Dermis microvascular lymphatic vessel endothelial cell (primary cell): ENCODE results near the gene NAPG. TPM values are rescaled to one million over a fixed set of nuclear protein-coding genes. Genes with fewer than 3 reads are reported as not detected.
A peak's percentile ranks its signal among the peaks of the same experiment; 100 is the strongest.
"Not testable (repeated sequence)": the region's sequence is repeated elsewhere in the genome, so short reads cannot be mapped to it uniquely, and the experiment has no call there.

Experiments
- DNase-seq, 2 donors: peaks; one replicate each; pipeline versions ENCODE4 v3.0.0 to v3.0.0-alpha.2; 2010; ENCODE audit warnings: low read depth in 2 of 2
- total RNA-seq: library from RNA; depleted of rRNA; stranded (reverse); fragments of >200 nt; gene quantifications from 2 replicates; pipeline ENCODE4 v1.2.1, GENCODE V29; 2014

NAPG gene
- total RNA-seq, 1 donor from 2014 or later, result 28.4 TPM

DNA sequence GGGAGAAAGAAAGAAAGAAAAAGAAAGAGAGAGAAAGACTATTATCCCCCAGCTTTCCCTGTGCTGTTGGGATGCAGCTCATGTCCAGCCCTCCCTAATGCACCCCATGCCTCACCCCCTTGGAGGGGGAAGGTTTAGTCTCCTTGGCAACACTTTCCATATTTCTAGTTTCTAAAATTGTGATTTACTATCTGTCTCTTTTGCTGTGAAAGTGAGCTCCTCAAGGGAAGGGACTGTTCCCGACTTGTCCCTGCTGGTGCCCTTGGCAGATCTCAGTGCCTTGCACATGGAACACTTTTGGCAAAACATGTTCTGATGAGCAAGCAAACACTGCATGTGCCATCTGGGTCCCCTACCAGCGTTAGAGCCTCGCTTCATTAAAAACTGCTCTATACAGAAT, 11.7 kb upstream of the NAPG start:
- DNase-seq, result no peak

DNA sequence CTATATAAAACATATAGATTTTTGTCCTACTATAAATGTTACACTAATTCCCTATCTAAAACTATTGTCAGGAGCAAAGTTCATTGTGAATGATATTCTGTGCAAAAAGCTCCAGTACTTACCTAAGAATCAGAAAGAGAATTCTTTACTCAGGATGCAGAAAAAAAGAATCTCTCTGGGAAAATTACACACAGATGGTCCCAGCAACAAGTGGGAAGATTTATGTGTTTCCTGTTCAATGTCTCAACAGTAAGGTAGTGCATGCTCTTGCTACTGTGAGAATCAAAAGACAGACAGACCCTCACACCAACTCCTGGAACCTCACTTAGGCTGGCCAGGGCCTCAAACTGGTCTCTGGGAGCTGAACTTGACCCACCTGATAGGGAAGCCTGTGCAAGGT, 11.2 kb upstream of the NAPG start:
- DNase-seq, result no peak

DNA sequence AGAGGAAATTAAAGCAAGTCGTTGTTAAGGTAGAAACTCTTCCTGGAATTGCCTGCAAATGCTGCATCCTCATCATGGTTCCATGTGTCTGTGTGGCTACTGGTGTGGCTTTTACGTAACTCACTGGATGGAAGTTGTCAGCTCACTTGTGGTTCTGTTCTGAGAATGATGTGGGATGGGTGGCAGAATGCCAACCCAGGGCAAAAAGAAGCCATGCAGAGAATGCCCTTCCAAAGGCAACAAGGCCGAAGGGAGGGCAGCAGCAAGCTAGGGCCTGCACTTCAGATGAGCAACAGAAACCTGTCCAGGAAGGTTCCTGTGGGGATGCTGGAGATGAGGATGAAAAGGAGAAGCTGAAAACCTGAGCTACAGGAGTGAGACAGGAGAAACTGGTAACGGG, 10.4 kb upstream of the NAPG start:
- no peak for DNase-seq

DNA sequence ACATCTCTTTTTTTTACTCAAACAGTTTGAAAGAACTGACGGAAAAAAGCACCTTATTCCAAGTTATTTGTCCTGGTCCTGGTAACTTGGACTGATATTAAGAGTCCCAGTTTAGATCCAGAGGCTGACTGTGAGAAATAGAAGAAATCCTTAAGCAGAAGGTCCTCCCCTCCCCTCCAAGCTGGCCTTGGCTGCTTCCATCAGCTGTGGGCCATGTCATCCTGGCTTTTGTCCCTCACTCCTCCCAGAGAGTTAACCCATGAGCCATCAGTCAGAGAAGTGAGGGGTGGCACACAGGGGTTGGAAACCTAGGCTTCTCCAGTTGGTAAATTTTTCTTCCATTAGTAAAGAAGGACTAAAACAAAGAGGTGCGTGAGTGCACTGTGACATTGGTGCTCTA, 9.7 kb upstream of the NAPG start:
- no peak for DNase-seq

DNA sequence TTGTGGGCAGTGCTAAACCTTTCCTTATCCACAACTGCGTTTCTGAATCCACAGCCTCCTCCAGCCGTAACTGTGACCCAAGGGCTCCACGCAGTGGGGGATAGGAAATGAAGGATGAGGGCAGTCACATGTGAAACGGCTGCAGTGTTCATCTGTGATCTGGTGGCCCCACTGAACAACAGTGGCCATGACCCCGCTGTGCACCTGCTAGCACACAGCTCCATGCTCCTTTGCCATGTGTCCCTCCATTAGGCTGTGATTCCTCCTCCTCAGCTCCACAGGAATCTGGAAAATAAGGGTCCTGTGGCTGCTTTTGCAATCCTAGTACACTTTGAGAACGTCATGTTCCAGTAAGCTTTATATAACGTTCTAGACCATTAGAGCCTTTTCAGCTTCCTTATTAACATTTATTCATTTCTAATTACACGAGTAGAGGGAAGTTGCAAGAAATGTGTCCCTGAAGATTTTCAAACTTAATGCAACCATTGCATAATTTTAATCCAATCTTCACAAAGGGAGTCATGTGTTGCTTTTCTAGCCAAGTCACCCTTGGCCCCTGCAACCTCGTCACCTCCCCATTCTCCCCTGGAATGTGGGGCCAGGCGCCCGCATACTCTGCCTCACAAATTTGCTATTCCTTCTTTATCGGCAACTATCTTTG, 7.1 kb upstream of the NAPG start:
- peak in 1 of 2 donors; percentile 33 for DNase-seq

DNA sequence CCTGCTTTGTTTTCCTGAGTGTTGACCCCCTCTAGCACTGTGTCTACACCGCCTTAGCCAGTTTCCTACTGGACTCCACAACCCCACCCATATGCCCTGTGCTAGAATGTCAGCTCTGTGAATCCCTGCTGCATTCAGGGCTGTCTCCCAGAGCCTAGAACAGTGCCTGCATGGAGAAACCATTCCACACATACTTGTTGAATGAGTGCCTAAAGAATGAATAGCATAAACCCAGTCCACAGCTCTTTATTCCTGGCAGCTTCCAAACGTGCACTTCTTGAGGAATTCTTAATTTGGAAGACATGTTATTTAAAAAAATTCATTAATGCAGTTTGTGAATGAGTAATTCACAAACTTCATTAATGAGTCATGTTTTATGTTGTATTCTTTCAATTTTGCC, 6.5 kb upstream of the NAPG start:
- no peak for DNase-seq

DNA sequence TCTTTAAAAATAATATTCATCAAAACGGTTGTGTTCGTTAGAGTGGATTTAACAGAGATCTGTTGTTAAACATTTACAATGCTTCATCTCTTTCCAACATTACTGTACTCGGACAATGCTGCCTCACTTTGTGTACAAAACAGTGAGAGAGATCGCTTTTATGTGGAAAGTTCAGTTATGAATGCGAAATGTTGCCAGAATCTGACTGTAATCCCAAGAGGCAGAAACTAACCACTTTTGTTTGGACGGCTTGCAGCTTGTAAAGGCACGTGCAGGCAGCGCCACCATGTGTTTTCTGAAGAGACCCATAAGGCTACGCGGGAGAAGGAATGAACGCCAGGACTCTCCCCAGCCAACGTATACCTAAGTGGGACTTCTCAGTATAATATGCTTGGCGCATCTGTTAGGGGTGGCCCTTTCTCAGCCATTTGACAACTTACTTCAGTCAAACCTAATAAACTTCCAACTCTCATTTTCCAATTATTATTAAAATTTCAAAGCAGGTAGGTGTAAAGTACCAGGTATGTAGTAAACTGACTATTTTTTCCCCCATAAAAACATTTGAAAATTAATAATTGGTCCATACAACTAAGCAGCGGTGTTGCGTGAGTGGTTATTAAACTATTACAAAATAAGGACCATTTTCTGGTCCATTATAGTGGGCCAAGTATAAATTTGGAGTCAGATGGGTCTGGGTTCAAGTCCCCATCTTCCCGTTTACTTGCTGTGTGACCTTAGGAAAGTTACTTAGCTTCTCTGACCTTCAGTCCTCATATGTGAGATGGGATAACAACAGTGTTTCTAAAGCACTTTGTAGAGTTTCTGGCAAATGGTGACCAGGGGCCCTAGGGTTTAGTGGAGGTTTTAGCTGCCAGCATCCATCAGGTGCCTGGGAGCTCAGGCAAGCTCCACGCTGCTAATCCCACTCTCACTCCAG, 5.6 kb upstream of the NAPG start:
- DNase-seq, result peak; percentile 90 to 91

DNA sequence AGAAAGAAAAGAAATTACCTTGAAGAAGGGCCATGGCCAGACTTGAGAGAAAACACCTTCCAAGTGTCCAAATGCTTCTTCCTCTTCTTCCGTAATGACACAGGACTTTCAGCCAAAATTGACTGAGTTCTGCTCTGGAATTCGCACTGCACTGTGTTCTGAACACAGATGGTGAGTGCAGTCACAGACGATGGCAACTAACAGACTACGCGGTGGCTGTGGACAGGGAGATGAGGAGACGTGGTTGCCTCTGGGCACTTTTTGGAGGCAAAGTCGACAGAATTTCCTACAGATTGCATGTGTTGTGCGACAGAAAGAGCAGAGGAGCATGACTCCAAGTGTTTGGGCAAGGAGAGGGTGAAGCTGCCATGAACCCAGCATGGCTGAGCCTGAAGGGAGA, 4.3 kb upstream of the NAPG start:
- no peak for DNase-seq

DNA sequence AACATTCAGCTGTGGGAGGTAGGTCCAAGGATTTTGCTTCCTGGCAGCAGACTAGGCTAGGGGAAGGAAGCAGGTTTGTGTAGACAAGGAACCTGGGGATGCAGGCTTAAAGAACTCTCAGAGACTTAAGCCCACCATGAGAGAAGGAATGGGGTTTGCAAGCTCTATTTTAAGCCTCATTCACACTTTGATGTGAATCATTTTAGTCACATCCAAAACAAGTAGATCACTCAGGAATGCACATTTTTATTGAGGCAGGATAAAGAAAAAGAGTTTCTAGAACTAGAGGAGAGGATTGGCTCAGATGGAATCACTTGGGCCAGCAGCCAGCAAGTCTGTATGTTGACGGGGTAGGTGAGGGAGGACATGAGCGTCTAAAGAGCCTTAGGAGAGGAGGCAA, 3.3 kb upstream of the NAPG start:
- no peak for DNase-seq

DNA sequence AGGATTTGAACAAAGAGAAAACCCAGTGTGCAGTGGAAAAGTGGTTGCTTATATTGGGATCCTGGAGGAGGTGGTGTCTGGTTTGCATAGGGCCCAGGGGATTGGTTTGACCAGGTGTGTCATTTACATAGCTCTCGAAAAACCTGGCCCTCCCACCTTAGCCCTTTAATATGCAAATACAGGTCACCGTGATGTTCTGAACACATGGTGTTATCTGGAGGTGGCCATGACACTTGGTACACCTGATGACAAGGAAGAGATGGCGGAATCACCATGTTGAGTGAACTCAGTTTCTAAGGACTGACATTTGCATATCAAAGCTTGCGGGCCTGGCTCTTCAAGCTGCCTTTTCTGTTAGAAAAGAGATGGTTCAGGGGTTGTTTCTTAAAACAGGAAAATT, 2.3 kb upstream of the NAPG start:
- DNase-seq, result no peak

DNA sequence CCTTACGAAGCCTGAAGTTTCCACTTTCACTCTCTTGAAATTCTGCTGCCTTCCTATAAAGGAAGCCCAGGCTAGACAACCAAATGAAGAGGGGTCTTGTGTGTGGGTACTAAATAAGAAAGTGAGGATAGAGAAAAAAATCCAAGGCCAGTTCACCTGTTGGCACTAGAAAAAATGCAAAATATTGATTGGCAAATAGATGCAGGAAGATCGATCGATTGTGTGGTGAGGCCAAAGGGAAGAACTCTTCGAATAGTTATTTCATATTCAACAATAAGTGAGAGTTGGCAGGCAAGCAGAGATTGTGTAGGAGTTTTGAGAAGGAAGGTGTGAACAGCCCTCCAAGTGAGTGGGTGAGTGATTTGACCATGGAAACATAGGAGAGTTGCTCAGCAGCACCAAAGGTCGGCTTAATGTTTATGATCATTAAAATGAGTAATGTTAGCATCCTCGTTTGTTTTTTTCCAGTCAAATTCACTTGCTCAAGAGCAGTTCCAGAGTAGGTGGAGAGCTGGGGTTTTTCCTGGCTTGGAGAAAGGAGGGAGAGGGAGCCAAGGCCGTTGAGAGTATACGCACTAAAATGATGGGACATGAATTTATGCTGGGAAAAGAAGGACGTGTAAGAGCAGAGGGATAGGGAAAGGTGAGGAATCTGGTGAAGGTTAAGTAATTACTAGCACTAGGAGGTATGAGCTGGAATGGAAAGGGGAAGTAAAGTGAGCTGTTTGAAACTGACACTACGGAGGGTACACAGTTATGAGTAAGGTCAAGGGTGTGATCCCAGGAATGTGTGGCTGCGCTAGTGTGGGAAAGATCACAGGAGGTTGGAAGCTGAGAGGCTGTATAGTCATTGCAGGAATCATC, 1.1 kb upstream of the NAPG start:
- no peak for DNase-seq

DNA sequence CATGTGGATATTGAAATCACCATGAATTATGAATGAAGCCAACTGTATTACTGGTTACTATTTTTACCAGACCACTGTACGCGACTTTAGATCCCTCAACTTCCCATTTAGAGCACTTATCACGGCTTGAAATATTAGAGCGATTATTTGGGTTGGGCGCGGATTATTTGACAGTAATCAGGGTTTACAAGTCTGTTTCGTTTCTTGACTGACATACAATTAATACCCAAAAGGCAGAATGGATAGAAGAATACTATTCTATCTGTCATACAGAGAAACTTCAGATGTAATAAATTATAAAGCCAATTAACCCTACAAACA, 496 bp upstream of the NAPG start:
- DNase-seq, result no peak

DNA sequence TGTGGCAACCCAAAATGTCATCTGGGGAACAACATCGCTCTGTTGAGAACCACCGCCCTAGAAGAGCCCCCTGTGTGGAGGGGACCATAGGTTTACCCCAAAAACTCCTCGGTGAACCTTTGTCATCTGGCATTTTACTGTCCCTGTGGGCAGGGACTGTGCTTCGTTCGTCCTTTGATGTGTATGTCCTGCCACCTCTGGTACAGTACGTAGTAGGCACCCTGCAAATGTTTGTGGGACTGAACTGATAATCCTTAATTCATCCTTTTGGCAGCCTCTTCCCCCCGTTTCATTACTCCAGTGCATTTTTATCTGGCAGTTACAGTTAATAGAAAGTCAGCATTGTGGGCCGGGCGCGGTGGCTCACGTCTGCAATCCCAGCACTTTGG, 728 bp downstream of the NAPG start:
- no peak for DNase-seq

DNA sequence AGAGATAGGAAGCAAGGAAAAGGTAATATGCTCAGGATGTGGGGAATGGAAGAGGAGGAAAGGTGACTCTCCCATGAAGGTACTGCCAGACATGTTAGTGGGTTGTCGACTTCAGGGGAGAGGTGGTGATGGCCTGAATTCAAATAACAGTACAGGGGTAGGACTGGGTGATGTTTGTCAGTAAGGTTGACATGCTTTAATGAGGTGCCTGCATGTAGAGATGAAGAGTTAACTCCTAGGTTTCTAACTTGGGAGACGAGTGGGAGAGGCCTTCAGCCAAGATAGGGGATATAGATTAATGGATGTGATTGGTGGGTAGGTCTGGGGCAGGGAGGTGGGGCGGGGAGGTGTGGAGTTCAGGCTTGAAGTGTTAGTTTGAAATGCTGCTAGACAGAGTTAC, 2.6 kb downstream of the NAPG start:
- no peak for DNase-seq

DNA sequence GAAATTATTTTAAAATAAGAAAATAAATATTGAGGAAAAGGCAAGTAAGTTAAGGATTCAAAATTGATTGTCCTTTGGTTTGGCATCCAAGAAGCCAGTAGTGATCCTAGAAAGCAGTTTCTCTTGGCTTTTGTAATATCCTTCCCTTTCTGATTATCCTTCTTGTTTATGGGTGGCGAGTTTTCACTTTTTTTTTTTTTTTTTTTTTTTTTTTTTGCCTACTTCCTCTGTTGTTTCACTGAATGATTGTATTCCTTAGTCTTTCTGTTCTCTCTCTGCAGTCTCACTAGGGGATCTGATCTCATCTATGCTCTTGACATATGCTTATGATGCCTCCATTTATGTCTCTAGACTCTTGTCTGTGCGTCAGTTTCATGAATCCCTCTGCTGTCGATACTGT, 4.2 kb downstream of the NAPG start:
- DNase-seq, result no peak

DNA sequence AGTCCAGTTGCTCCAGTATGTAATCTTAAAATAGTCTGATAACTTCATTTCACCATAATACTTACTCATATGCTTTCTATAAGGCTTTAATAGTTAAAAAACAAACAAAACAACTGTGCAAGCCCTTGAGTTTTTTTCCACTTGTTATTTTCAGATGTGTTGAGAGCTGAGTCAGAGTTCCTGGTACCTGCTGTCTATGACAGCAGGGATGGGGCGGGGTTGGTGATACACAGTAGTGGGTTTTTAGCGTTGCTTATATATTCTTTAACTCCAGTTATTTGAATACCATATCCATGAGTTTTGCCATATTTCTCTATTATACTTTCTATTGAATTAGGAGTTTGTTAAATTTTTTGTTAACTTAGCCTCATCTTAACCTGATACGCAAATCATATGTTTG, 5.0 kb downstream of the NAPG start:
- DNase-seq, result peak; percentile 56 to 76

DNA sequence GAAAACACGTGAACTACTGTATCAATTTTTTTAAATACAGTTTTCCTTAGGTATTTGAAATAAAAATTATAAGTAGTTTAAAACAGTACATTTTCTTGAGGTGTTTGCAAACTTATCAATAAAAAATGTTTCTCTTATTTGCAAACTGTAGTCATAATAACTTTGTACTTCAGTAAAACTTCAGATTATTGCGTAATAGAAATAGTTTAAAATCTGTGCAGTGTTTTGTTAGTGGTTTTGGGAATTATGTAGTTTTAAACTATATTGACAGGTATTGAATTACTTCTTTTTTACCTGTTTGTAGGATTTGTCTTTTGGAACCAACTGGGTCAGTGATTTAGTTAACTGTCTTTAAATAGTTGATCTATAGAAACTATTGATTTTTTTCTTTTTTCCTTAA, 7.3 kb downstream of the NAPG start:
- no peak for DNase-seq

DNA sequence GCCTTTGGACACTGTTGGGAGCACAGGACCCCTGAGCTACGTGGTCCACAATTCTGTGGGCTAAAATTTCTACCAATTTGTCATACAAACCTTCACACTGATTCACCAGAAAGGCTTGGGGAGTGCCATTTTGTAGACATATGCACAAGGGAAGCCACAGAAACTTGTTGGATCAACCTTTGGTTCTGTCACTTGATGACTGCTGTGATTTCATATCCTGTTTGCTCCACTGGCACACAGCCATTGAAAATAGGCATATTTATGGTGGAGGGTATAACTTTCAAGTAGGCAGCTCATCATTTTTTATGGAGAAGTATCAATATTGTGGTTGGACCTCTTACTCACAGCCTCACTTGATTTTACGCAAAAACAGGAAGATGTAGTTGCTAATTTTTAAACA, 10.5 kb downstream of the NAPG start:
- peak in 1 of 2 donors; percentile 68 for DNase-seq

DNA sequence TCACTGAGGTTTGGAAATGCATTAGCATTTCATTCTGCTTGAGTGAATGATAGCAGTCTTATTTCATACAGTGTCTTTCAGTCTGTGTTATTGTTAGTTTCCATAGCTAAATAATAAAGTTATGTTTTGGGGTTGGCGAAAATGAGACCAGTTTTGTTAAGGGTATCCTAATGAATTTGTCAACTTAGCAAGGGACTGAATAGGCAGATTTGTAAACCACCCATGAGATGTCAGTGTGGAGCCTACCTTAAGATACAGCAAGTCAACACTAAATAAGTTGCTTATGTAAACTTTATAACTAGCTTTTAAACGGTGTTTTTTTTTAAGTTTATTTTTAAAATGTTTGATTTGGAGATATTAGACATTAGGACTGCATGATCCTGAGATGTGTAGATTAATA, 11.9 kb downstream of the NAPG start:
- no peak for DNase-seq

DNA sequence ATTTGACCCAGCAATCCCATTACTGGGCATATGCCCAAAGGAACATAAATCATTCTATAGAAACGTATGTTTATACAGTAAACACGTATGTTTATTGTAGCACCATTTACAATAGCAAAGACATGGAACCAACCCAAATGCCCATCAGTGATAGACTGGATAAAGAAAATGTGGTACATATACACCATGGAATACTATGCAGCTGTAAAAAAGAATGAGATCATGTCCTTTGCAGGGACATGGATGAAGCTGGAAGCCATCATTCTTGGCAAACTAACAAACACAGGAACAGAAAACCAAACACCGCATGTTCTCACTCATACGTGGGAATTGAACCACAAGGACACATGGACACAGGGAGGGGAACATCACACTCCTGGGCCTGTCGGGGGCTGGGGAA, 13.3 kb downstream of the NAPG start:
- not testable (repeated sequence) for DNase-seq

DNA sequence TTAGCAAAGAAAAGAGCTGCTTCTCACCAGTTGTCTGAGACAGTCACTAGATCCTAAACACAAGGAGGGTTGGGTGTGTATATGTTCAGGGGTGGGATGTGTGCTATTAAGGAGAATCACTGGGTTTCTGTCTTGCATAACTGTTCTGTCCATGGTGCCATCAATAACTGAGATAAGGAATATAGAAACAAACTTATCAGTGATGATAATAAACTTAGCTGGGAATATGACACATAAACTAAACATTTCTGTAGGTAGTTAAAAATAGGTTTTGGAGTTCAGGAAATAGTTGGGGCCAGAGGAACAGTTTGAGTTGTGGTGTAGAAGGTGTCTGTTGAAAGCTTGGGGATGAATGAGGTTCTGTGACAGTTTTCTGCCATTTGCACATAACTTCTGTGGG, 17.4 kb downstream of the NAPG start:
- DNase-seq, result no peak

DNA sequence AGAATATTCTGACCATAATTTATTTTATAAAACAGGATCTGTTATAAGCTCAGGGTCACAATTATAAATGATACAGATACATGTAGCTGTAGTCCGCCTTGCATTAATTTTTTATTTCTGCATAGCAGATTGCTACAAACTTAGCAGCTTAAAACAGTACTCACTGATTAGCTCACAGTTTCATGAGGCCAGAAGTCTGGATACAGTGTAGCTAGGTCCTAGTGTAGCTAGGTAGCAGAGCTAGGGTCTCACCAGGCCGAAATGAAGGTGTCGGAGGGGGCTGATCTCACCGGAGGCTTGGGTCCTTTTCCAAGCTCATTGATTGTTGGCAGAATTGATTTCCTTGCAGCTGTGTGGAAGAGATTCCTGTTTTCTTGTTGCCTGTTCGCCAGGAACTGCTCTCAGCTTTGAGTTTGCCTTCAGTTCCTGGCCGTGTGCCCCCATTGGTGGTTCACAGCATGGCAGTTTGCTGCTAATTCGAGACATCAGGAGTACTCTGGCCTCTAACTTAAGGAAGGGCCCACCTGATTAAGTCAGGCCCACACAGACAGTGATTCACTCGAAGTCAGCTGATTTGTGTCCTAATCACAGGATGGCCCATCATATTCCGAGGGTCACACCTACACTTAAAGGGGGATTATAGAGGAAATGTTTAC, 18.4 kb downstream of the NAPG start:
- DNase-seq, result no peak
